Upper lobe of left lung (tissue), 4 donors: ENCODE data around the gene SOX8.

ENCODE experiments used
- EP300 ChIP-seq, 4 donors: sonication (generic); formaldehyde crosslinking; IDR thresholded peaks; one replicate each; pipeline ENCODE4 v1.5.1; 2017; ENCODE audit warnings: antibody characterized with exemption in 4 of 4, control low read depth in 2 of 4
- POLR2A ChIP-seq, 4 donors: fragments of 450-650 bp; IDR thresholded peaks; one replicate each; pipeline ENCODE4 v1.5.1; 2016 to 2017; ENCODE audit warnings: antibody characterized with exemption in 4 of 4, mild to moderate bottlenecking in 2 of 4
- POLR2AphosphoS5 ChIP-seq, 2 donors: sonication (generic); formaldehyde crosslinking; IDR thresholded peaks; one replicate each; pipeline ENCODE4 v1.5.1; 2017; ENCODE audit warnings: antibody characterized with exemption in 2 of 2
- TF ChIP-seq, protein P1 (sequence below), 6 experiments: fragments of 450-650 bp in 4 of 6; fragments of 200-600 bp in 2 of 6; sonication (generic) in 2 of 6; IDR thresholded peaks; one replicate each; pipeline ENCODE4 v1.5.1; 2016 to 2019; ENCODE audit warnings: antibody characterized with exemption in 6 of 6

DNA sequence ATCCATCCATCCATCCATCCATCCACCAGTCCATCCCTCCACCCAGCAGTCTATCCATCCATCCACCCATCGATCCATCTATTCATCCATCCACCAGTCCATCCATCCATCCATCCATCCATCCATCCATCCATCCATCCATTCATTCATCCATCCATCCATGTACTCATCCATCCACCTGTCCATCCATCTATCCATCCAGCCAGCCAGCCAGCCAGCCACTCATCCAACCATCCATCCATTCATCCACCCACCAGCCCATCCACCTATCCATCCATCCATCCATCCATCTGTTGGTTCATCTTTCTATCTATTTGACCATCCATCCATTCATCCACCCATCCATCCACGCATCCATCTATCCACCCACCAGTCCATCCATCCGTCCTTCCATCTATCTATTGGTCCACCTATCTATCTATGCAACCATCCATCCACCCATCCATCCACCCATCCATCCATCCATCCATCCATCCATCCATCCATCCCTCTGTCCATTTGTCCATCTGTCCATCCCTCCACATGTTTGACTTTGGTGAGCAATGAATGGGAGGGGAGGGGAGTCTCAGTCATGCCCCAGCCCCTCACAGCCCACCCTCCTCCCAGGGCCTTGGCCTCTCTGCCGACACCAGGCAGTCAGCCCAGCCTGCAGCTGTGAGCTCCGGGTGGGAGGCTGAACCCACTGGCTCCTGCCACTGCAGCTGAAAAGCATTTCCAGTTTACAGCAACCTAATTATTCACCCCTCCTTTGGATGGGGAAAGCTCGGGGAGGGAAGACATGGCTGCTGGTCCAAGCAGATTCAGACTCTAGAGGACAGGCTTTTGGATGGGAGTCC lies 52.9 kb downstream of the SOX8 start:
- TF ChIP-seq POLR2A (IDR thresholded peaks at IDR 0.05) (no peak), POLR2AphosphoS5 (IDR thresholded peaks at IDR 0.05) (no peak), EP300 (IDR thresholded peaks at IDR 0.05) (no peak)
- TF ChIP-seq, protein P1, sequence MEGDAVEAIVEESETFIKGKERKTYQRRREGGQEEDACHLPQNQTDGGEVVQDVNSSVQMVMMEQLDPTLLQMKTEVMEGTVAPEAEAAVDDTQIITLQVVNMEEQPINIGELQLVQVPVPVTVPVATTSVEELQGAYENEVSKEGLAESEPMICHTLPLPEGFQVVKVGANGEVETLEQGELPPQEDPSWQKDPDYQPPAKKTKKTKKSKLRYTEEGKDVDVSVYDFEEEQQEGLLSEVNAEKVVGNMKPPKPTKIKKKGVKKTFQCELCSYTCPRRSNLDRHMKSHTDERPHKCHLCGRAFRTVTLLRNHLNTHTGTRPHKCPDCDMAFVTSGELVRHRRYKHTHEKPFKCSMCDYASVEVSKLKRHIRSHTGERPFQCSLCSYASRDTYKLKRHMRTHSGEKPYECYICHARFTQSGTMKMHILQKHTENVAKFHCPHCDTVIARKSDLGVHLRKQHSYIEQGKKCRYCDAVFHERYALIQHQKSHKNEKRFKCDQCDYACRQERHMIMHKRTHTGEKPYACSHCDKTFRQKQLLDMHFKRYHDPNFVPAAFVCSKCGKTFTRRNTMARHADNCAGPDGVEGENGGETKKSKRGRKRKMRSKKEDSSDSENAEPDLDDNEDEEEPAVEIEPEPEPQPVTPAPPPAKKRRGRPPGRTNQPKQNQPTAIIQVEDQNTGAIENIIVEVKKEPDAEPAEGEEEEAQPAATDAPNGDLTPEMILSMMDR (IDR thresholded peaks at IDR 0.05), result no peak
